ENCODE data around the gene SYP. TPM values are rescaled to one million over a fixed set of nuclear protein-coding genes. Genes with fewer than 3 reads are reported as not detected.

Gene SYP
- total and polyA plus RNA-seq, 9 of the 15 experiments (the other 6 are each of a cell fraction or from before 2014, with no cell fraction given) = 0.48 to 5.1 (median 2.6) TPM

DNA sequence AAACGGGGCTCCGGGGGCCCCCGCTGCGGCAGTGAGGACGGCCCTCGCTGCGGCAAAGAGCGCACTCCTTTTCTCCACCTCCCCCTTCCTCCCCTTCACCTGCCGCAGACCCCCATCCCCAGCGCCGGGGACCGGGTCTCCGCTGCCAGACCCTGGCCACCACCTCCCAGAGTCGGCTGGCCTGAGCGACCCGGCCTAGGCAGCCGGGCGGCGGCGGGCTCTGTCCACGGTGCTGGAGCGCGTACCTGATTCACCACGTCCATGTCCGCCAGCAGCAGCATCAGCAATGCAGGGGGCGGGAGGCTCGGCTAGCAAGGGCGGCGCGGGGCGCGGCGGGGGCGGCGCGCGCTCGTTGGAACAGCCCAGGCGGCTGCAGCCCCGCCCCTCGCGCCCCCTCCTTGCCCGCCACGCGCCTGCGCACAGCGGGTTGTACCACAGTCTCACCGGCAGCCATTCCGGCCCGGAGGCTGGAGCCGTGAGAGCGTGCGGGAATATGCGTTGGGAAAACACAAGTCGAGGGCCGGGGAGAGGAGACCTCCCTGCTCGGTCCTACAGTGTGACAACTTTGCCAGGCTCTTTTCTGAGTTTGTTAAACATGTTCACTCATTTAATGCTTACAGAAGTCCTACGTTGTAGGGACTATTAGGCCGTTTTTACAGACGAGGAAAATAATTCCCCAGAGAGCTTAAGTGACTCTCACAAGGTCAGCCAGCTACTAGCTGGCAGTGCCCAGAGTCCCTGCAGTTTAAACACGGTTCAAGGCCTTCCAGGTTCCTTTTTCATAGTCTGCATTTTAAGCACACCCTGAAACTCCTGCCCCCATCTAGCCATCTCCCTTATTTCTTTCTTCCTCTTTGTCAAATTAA lies at the start of gene SYP (continued):
- TF ChIP-seq, protein P1, sequence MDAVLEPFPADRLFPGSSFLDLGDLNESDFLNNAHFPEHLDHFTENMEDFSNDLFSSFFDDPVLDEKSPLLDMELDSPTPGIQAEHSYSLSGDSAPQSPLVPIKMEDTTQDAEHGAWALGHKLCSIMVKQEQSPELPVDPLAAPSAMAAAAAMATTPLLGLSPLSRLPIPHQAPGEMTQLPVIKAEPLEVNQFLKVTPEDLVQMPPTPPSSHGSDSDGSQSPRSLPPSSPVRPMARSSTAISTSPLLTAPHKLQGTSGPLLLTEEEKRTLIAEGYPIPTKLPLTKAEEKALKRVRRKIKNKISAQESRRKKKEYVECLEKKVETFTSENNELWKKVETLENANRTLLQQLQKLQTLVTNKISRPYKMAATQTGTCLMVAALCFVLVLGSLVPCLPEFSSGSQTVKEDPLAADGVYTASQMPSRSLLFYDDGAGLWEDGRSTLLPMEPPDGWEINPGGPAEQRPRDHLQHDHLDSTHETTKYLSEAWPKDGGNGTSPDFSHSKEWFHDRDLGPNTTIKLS (IDR thresholded peaks at IDR 0.05; ENCODE audit: borderline replicate concordance, low read depth) = 0 out of 2 replicates have a peak, but pooled peaks have one; percentile 38
- TF ChIP-seq WHSC1 (IDR thresholded peaks at IDR 0.05; ENCODE audit: low read length) (no peak), SMAD3 (CRISPR knock-in tag; conservative IDR thresholded peaks at IDR 0.05) (no peak), SRSF1 (IDR thresholded peaks at IDR 0.05; ENCODE audit: low read depth, low read length) (peak; percentile 97), ZNF212 (CRISPR knock-in tag; IDR thresholded peaks at IDR 0.05) (no peak), POLR2G (IDR thresholded peaks at IDR 0.05; ENCODE audit: low read depth, low read length) (peak; percentile 87), SRSF9 (IDR thresholded peaks at IDR 0.05; ENCODE audit: borderline replicate concordance, low read depth, low read length) (no peak), ZNF354B (CRISPR knock-in tag; IDR thresholded peaks at IDR 0.05) (no peak), CC2D1A (IDR thresholded peaks at IDR 0.05) (no peak), HOXB6 (CRISPR knock-in tag; IDR thresholded peaks at IDR 0.05; ENCODE audit: borderline replicate concordance) (no peak), RB1 (IDR thresholded peaks at IDR 0.05; ENCODE audit: low read depth) (peak; percentile 99), TGIF2 (CRISPR knock-in tag; IDR thresholded peaks at IDR 0.05) (no peak; the same call in 1 of the 2 replicates)
- TF ChIP-seq, protein P2, sequence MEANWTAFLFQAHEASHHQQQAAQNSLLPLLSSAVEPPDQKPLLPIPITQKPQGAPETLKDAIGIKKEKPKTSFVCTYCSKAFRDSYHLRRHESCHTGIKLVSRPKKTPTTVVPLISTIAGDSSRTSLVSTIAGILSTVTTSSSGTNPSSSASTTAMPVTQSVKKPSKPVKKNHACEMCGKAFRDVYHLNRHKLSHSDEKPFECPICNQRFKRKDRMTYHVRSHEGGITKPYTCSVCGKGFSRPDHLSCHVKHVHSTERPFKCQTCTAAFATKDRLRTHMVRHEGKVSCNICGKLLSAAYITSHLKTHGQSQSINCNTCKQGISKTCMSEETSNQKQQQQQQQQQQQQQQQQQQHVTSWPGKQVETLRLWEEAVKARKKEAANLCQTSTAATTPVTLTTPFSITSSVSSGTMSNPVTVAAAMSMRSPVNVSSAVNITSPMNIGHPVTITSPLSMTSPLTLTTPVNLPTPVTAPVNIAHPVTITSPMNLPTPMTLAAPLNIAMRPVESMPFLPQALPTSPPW (CRISPR knock-in tag; IDR thresholded peaks at IDR 0.05) = peak; percentile 97
- TF ChIP-seq, protein P3, sequence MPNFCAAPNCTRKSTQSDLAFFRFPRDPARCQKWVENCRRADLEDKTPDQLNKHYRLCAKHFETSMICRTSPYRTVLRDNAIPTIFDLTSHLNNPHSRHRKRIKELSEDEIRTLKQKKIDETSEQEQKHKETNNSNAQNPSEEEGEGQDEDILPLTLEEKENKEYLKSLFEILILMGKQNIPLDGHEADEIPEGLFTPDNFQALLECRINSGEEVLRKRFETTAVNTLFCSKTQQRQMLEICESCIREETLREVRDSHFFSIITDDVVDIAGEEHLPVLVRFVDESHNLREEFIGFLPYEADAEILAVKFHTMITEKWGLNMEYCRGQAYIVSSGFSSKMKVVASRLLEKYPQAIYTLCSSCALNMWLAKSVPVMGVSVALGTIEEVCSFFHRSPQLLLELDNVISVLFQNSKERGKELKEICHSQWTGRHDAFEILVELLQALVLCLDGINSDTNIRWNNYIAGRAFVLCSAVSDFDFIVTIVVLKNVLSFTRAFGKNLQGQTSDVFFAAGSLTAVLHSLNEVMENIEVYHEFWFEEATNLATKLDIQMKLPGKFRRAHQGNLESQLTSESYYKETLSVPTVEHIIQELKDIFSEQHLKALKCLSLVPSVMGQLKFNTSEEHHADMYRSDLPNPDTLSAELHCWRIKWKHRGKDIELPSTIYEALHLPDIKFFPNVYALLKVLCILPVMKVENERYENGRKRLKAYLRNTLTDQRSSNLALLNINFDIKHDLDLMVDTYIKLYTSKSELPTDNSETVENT (CRISPR knock-in tag; IDR thresholded peaks at IDR 0.05) = no peak
- TF ChIP-seq, protein P4, sequence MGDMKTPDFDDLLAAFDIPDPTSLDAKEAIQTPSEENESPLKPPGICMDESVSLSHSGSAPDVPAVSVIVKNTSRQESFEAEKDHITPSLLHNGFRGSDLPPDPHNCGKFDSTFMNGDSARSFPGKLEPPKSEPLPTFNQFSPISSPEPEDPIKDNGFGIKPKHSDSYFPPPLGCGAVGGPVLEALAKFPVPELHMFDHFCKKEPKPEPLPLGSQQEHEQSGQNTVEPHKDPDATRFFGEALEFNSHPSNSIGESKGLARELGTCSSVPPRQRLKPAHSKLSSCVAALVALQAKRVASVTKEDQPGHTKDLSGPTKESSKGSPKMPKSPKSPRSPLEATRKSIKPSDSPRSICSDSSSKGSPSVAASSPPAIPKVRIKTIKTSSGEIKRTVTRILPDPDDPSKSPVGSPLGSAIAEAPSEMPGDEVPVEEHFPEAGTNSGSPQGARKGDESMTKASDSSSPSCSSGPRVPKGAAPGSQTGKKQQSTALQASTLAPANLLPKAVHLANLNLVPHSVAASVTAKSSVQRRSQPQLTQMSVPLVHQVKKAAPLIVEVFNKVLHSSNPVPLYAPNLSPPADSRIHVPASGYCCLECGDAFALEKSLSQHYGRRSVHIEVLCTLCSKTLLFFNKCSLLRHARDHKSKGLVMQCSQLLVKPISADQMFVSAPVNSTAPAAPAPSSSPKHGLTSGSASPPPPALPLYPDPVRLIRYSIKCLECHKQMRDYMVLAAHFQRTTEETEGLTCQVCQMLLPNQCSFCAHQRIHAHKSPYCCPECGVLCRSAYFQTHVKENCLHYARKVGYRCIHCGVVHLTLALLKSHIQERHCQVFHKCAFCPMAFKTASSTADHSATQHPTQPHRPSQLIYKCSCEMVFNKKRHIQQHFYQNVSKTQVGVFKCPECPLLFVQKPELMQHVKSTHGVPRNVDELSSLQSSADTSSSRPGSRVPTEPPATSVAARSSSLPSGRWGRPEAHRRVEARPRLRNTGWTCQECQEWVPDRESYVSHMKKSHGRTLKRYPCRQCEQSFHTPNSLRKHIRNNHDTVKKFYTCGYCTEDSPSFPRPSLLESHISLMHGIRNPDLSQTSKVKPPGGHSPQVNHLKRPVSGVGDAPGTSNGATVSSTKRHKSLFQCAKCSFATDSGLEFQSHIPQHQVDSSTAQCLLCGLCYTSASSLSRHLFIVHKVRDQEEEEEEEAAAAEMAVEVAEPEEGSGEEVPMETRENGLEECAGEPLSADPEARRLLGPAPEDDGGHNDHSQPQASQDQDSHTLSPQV (IDR thresholded peaks at IDR 0.05) = peak; percentile 75; the same call in 1 of the 2 replicates
- TF ChIP-seq, protein P5, sequence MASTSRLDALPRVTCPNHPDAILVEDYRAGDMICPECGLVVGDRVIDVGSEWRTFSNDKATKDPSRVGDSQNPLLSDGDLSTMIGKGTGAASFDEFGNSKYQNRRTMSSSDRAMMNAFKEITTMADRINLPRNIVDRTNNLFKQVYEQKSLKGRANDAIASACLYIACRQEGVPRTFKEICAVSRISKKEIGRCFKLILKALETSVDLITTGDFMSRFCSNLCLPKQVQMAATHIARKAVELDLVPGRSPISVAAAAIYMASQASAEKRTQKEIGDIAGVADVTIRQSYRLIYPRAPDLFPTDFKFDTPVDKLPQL (IDR thresholded peaks at IDR 0.05; ENCODE audit: extremely low read depth, insufficient read length) = no peak
